Esophagus muscularis mucosa (tissue), 2 donors: ENCODE measurements around the gene NCR2.

ENCODE experiments used
- EP300 ChIP-seq: sonication (generic); formaldehyde crosslinking; IDR thresholded peaks from one replicate; pipeline ENCODE4 v1.6.1; 2017; ENCODE audit warnings: antibody characterized with exemption
- POLR2A ChIP-seq: fragments of 450-650 bp; IDR thresholded peaks from one replicate; pipeline ENCODE4 v1.6.1; 2017; ENCODE audit warnings: antibody characterized with exemption, moderate library complexity, mild to moderate bottlenecking, low read depth

DNA sequence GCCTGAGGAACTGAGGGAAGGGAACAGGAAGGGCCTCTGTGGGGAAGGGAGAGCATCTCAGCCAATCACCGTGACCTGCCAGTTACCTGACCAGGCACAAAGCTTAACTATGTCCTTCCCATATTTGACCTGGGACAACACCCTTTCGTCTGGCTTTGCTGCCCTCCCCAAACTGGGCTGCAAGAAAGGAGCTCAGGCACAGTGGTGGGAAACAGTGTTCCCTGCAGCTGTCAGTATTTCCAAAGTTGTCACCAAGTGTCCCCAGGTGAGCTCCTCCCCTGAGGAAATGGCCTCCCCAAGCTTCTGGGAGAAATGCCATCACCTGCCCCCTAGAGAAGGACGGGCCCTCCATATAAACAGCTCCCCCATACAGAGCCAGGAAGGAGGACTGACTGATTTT is 17.9 kb downstream of the NCR2 start:
- TF ChIP-seq POLR2A (no peak), EP300 (no peak)
